RWPE1 (cell line): ENCODE data around the gene C22orf31.

Experiments
- CTCF ChIA-PET: fragments of 350-600 bp; sonication (Branson Sonifier 250); formaldehyde crosslinking; extraction: SDS; loops from one replicate; lab custom pipeline; 2021; lab: Yijun Ruan, JAX
- POLR2A ChIA-PET: fragments of 400-600 bp; formaldehyde crosslinking; extraction: SDS; loops from one replicate; lab custom pipeline; 2020; ENCODE audit warnings: antibody characterized with exemption; ENCODE audit not compliant: low non-redundant PET; lab: Yijun Ruan, JAX
- DNase-seq: peaks from one replicate; pipeline ENCODE4 v3.0.0; 2012; ENCODE audit warnings: low spot score
- H3K27ac ChIP-seq: fragments of 450-650 bp; 2 replicates; pipeline ENCODE4 v1.5.1; 2017
- TF ChIP-seq, protein P1 (sequence below): fragments of 450-650 bp; conservative IDR thresholded peaks from 2 replicates; pipeline ENCODE4 v1.5.1; 2017; ENCODE audit warnings: low read depth, mild to moderate bottlenecking

C22orf31 gene

DNA sequence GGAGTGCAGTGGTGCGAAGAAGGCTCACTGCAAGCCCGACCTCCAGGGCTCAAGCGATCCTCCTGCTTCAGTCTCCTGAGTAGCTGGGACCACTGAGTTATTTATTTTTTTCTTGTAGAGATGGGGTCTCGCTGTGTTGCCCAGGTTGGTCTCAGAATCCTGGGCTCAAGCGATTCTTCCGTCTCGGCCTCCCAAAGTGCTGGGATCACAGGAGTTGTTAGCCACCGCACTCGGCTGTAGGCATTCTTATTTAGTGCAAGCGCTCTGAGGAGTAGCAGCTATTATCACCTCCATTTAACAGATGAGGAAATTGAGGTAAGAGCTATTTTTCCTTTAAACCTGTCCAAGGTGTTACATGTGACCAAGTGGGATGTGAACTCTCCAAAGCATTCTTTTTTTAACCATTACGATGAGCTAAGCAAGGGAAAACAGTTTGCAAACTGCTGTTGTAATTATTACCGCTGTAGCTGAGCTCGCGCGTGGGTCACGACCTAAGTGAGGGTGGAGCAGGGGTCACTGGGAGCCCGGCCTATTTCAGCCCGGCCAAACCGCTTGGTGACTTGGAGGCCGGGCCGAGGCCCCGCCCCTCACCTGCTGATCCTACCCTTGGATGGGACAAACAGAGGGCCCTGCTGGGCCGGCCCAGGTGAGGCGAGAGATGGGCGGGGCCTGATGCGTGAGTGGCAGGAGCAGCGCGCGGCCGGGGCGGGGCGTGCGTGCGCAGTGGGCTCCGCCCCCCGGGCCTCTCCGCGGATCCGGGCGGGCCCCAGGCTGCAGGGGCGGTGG lies 10.8 kb upstream of the C22orf31 start:
- peak overlapping the region; percentile 95 for H3K27ac ChIP-seq
- peak; percentile 92 for DNase-seq
- TF ChIP-seq, protein P1, sequence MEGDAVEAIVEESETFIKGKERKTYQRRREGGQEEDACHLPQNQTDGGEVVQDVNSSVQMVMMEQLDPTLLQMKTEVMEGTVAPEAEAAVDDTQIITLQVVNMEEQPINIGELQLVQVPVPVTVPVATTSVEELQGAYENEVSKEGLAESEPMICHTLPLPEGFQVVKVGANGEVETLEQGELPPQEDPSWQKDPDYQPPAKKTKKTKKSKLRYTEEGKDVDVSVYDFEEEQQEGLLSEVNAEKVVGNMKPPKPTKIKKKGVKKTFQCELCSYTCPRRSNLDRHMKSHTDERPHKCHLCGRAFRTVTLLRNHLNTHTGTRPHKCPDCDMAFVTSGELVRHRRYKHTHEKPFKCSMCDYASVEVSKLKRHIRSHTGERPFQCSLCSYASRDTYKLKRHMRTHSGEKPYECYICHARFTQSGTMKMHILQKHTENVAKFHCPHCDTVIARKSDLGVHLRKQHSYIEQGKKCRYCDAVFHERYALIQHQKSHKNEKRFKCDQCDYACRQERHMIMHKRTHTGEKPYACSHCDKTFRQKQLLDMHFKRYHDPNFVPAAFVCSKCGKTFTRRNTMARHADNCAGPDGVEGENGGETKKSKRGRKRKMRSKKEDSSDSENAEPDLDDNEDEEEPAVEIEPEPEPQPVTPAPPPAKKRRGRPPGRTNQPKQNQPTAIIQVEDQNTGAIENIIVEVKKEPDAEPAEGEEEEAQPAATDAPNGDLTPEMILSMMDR: no peak
- ChIA-PET POLR2A (no interaction called here), CTCF (interaction anchor here (0.6 kb wide), 1 partner anchor 1032 kb away, joined by 3 read pairs; no protein-coding TSS in a partner anchor)

DNA sequence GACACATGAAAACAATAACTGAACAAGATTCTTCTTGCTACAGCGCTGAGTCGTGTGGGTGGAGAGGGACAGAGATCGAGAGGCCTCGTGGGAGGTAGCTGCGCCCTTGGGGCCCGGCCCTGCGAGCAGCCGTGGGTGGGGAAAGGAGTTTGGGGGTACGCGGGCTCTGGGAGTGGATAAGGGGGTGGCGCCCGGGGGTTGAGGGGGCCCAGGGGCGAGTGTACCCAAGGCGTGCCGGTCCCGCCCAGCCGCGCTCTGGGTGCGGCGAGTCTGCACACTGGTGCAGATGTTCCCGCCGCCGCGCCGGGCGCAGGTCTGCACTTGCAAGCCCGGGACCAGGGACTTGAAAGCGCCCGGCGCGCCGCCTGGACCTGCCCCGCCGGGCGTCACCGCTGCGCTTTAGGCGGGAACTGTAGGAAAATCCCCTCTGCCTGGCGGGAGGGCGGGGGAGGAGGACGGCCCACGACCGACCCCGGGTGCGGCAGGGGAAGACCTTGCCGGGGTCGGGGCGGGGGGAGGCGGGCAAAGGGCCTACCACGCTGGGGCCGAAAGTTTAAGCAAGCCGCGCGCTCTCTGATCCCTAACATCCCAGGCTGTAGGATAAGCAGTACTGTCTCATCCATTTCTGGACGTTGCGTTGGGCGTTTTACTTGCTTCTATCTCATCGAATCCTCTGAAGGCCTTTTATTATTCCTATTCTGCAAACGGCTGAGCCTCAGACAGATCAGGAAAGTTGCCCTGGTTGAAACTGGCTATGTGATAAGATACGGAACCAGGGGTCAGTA lies 9.8 kb upstream of the C22orf31 start:
- H3K27ac ChIP-seq: peak overlapping the region; percentile 95
- TF ChIP-seq, protein P1: no peak
- peak; percentile 64 for DNase-seq
- POLR2A ChIA-PET: no interaction called here
- CTCF ChIA-PET: no interaction called here

DNA sequence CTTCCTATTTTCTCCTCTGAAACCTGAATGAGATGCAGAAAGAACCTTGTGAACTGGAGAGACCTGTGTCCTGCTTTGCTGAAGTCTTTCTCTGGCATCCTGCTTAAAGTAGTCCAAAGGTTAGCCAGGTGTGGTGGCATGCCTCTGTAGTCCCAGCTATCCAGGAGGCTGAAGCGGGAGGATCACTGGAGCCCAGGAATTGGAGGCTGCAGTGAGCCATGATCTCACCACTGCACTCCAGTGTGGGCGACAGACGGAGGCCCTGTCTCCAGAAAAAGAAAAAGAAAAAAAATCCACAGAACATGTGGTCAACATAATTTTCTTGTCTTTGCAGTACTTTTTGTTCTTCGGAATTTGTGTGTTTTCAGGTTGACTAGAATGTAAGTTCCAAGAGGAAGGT lies 8.9 kb upstream of the C22orf31 start:
- no peak for DNase-seq
- ChIA-PET CTCF (no interaction called here), POLR2A (no interaction called here)
- TF ChIP-seq, protein P1: no peak
- peak overlapping the region; percentile 95 for H3K27ac ChIP-seq

DNA sequence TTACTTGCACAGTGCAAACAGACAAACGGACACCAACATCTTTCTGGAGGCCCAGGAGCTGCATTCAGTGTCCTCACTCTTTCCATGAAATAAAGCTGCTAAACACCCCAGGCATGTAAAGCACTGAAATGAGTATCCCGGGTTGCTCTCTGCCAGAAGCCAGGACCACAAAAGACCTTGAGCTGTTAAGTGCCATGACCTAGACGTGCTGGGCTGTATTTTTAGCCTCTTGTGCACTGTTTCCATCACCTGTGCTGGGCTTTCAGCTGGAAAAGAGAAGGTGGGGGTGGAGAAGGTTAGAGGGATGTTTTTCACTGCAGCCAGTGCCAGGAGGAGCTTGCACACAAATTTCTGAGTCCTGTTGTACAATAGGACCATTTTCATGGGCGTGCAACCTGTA lies 7.8 kb upstream of the C22orf31 start:
- CTCF ChIA-PET: no interaction called here
- POLR2A ChIA-PET: no interaction called here
- H3K27ac ChIP-seq: peak overlapping the region; percentile 95
- TF ChIP-seq, protein P1: no peak
- no peak for DNase-seq

DNA sequence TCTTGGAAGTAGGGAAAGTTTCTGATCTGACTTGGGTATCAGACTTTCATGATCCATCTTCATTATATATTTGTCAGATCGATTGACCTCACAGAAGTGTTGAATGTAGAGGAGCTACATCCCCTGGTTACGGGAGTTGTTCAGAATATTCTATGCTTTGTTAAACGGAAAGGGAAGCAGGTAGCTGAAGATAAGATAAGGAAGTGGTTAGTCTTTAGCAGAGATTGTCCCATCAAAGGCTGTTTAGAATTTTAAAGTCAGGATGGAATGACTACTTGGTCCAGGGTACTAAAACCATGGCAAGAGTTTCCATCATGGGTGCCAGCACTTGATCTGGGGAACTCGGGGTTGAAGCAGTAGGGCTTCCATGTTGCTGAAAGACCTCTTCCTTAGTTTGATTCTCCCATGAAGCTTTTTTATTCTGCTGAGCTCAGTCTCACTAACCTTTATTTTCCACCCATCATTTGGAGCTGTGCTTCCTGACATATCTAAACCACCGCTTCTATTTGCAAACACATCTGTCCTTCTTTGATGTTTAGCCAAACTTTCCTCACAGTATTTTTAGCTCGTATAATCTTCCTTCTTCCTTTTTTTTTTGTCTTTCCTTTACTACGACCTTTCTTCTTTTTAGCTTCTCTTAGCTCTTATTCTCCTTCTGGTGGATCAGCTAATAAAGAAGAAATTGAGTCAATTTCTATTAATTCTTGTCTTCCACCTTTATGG lies 4.0 kb upstream of the C22orf31 start:
- ChIA-PET CTCF (interaction anchor here (0.6 kb wide), 1 partner anchor 49 kb away, joined by 3 read pairs; no protein-coding TSS in a partner anchor), POLR2A (no interaction called here)
- TF ChIP-seq, protein P1: no peak
- no peak for DNase-seq
- H3K27ac ChIP-seq: no peak overlapping the region

DNA sequence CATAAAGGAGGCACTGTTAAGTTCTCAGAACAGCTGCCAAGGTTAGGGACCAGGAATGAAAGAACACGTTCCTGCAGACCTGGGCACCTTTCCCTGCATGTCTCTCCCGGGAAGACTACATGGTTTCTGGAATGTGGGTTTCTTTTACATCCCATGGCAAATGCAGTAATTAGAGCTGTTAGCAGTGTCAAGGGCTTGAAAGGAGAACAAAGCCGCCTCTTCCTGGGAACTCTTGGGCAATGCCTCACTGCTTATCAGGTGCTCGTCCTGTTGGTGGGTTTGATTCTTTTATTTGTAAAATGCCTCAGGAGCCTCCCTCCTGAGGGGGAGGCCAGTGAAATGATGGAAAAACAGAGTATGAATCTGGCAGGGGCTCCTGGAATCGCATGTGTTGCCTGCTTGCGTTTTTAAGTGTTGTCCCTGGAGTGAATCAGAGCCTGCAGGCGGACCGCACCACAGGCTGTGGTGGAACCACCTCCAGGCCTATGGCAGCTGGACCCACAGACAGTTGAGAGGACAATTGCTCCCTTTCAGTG lies 723 bp upstream of the C22orf31 start:
- POLR2A ChIA-PET: no interaction called here
- CTCF ChIA-PET: no interaction called here
- TF ChIP-seq, protein P1: no peak
- H3K27ac ChIP-seq: no peak overlapping the region
- DNase-seq: no peak
